CD4-positive, alpha-beta T cell treated with Interleukin-4 for 4 hours (primary cell): Measurements from ENCODE around the gene CYFIP1.

Experiments
- DNase-seq: peaks from one replicate; pipeline ENCODE4 v3.0.0-alpha.2; 2020

CYFIP1 gene

GRCh38 chr15:22915866-22916515, 64.2 kb downstream of the CYFIP1 start:
- no peak for DNase-seq

GRCh38 chr15:22913646-22914380, 66.4 kb downstream of the CYFIP1 start:
- DNase-seq: no peak

GRCh38 chr15:22912256-22912655, 67.9 kb downstream of the CYFIP1 start:
- no peak for DNase-seq

GRCh38 chr15:22911306-22911705, 68.9 kb downstream of the CYFIP1 start:
- no peak for DNase-seq

- no peak for DNase-seq
These were observed 71.3 kb downstream of the CYFIP1 start for GRCh38 chr15:22908830-22909229.

- no peak for DNase-seq
These were observed 72.8 kb downstream of the CYFIP1 start for GRCh38 chr15:22907161-22907950.

- DNase-seq: no peak
These were observed 75.4 kb downstream of the CYFIP1 start for GRCh38 chr15:22904736-22905135.

GRCh38 chr15:22903961-22904534, 76.1 kb downstream of the CYFIP1 start:
- no peak for DNase-seq

- no peak for DNase-seq
These were observed 76.7 kb downstream of the CYFIP1 start for GRCh38 chr15:22903427-22903826.

GRCh38 chr15:22902981-22903380, 77.2 kb downstream of the CYFIP1 start:
- DNase-seq: no peak

- no peak for DNase-seq
These were observed 77.6 kb downstream of the CYFIP1 start for GRCh38 chr15:22902578-22902977.

GRCh38 chr15:22902046-22902445, 78.1 kb downstream of the CYFIP1 start:
- DNase-seq: no peak

- DNase-seq: no peak
These were observed 84.5 kb downstream of the CYFIP1 start for GRCh38 chr15:22895465-22896190.

GRCh38 chr15:22893881-22894280, 86.3 kb downstream of the CYFIP1 start:
- no peak for DNase-seq

- no peak for DNase-seq
These were observed 87.1 kb downstream of the CYFIP1 start for GRCh38 chr15:22893081-22893480.

- no peak for DNase-seq
These were observed 87.8 kb downstream of the CYFIP1 start for GRCh38 chr15:22892333-22892732.

- DNase-seq: no peak
These were observed 88.5 kb downstream of the CYFIP1 start for GRCh38 chr15:22891426-22892210.

GRCh38 chr15:22890296-22890695, 89.9 kb downstream of the CYFIP1 start:
- DNase-seq: no peak

- DNase-seq: no peak
These were observed 90.9 kb downstream of the CYFIP1 start for GRCh38 chr15:22889146-22889818.

- DNase-seq: no peak
These were observed 91.9 kb downstream of the CYFIP1 start for GRCh38 chr15:22888120-22888859.
